Measurements from ENCODE around the gene PLCB1.

The PLCB1 gene

DNA sequence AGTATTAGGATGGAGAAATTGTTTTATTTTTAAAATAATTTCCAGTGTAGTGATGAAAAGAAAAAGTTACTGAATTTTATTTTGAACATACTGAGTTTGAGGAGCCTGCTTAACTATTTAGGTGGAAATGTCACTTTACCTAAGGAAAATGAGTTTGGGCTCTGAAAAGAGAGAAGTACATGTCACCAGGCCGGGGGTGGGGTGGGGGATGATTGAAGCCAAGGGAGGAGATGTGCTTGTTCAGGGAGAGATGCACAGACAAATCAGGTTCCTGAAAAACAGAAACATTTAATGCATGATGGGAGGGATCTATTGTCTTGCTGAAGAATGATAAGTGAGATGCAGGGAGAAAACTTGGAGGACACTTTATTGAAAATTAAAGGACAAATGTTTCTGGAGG is 71.3 kb downstream of the PLCB1 start:
- FAIRE-seq: no peak
- TF ChIP-seq POLR2A (IDR thresholded peaks at IDR 0.05; ENCODE audit: low read depth, low read length) (no peak), POLR2AphosphoS5 (IDR thresholded peaks at IDR 0.05; ENCODE audit: low read depth, low read length) (no peak), TAF1 (IDR thresholded peaks at IDR 0.05; ENCODE audit: borderline replicate concordance, low read depth, low read length) (no peak)

DNA sequence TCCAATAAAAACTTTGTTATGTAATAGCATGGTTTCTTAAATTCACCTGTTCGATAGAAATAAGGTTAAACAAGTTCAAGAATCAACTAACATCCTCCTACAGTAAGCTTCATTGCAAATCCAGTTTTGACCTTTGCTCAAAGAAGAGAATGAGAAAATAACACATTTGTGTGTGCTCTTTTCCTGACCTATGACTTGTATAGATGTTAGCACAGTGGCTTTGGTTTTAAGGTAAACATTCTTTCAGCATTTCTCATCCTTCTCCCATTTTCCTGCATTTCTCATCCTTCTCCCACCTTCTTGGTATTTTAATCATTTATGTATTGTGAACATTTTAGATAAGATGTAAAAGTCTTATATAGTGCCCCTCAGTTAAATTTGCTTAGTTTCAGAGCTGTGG is 73.9 kb downstream of the PLCB1 start:
- DNase-seq (ENCODE audit: insufficient read length) (no peak), FAIRE-seq (no peak)
- TF ChIP-seq POLR2AphosphoS5 (IDR thresholded peaks at IDR 0.05; ENCODE audit: low read depth, low read length): no peak
- TF ChIP-seq TAF1 (IDR thresholded peaks at IDR 0.05; ENCODE audit: borderline replicate concordance, low read depth, low read length): no peak
- TF ChIP-seq POLR2A (IDR thresholded peaks at IDR 0.05; ENCODE audit: low read depth, low read length): no peak

More for the DNA sequence above, 71.3 kb downstream of the PLCB1 start:
- no peak for DNase-seq (ENCODE audit: insufficient read length)

DNA sequence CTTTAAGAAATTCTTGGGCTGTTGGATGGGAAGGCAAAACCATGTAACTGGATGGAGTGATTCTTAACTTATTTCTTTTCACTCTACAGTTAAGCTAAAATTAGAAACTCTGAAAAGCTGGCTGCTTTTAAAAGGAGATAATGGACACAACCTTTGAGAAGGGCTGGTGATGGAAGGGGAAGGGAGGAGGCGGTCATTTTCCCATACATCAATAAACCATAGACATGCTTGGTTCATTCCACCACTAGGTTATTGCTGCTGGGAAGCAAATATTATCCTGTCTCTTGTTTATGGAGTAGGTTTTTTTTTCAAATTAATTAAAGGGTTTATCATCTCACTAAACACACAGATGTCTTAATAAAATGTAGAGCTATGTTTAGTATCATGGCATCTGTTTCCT is 76.2 kb downstream of the PLCB1 start:
- no peak for TF ChIP-seq TAF1 (IDR thresholded peaks at IDR 0.05; ENCODE audit: borderline replicate concordance, low read depth, low read length)
- TF ChIP-seq POLR2AphosphoS5 (IDR thresholded peaks at IDR 0.05; ENCODE audit: low read depth, low read length): no peak
- TF ChIP-seq POLR2A (IDR thresholded peaks at IDR 0.05; ENCODE audit: low read depth, low read length): no peak
- FAIRE-seq (no peak), DNase-seq (ENCODE audit: insufficient read length) (no peak)

DNA sequence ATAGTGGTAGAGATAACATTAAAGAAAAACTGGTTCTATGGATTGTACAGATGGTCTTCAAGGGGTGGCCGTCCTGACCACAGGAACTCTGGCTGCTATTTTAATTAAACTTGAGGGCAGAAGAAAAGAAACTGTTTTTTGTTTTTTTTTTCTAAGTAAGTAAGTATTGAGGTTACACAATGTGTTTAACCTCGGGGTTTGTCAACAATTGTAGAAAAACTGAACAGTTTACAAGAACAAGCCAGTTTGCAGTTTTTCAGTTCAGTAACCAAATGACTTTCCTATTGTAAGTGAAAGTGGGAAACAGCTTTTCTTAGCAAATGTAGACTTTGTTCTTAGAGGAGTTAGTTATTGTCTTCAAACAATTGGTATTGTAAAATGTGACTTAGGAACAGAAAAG is 77.0 kb downstream of the PLCB1 start:
- DNase-seq (ENCODE audit: insufficient read length): no peak
- TF ChIP-seq TAF1 (IDR thresholded peaks at IDR 0.05; ENCODE audit: borderline replicate concordance, low read depth, low read length) (no peak), POLR2AphosphoS5 (IDR thresholded peaks at IDR 0.05; ENCODE audit: low read depth, low read length) (no peak), POLR2A (IDR thresholded peaks at IDR 0.05; ENCODE audit: low read depth, low read length) (no peak)
- no peak for FAIRE-seq

DNA sequence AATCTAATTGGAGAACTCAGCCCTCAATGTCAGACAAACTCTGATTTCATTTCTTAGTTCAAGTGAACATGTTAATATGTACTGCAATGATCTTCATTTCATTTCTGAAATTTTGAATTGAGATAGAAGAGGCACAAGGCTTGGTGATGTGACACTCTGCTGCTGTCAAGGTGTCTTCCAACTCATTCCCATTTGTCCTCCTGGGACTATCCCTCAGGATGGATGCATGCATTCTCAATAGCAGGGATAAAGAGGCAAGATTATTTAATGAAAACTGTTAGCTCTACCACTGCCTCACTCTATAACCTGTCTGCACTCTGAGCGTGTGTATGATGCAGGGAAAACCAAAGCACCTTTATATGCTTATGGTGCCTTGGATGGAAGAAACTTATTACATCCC is 78.7 kb downstream of the PLCB1 start:
- FAIRE-seq (no peak), DNase-seq (ENCODE audit: insufficient read length) (no peak)
- TF ChIP-seq POLR2A (IDR thresholded peaks at IDR 0.05; ENCODE audit: low read depth, low read length): no peak
- TF ChIP-seq TAF1 (IDR thresholded peaks at IDR 0.05; ENCODE audit: borderline replicate concordance, low read depth, low read length): no peak
- TF ChIP-seq POLR2AphosphoS5 (IDR thresholded peaks at IDR 0.05; ENCODE audit: low read depth, low read length): no peak

DNA sequence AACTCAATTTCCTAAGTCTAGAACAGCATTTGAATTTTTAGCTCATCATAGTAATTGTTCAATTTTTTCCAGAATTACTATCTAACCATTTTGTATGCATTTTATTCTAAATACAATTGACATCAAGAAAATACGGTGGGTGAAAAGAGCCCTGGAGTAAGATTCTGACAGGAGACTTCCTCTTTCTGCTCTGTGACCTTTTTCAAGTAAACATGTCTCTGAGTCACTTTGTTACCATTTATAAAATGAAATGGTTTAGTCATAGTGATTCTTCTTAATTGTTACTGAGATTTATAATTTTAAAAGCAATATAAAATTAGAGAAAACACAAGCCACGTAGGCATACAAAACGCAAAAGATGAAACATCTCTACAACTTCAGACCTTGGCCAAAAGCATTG is 80.2 kb downstream of the PLCB1 start:
- TF ChIP-seq POLR2AphosphoS5 (IDR thresholded peaks at IDR 0.05; ENCODE audit: low read depth, low read length) (no peak), TAF1 (IDR thresholded peaks at IDR 0.05; ENCODE audit: borderline replicate concordance, low read depth, low read length) (no peak)
- no peak for DNase-seq (ENCODE audit: insufficient read length)
- no peak for FAIRE-seq

DNA sequence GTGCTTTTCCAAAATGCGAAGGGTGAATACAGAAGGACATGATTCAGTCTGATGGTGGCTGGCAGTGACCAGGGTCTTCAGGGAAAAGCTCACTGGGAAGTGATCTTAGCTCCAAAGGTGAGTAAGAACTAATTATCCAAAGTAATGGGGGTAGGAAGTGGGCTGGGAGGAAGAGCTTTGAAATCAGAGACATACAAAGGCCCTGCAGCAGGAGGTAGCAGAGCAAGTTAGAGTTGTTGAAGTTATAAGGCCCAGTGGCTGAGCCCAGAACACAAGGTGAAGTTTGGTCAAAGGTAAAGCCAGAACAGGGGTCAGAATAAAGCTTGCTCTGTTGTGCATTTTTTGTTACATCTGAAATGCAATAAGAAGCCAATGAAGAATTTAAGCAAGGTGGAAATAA is 81.2 kb downstream of the PLCB1 start:
- FAIRE-seq (no peak), DNase-seq (ENCODE audit: insufficient read length) (no peak)
- no peak for TF ChIP-seq TAF1 (IDR thresholded peaks at IDR 0.05; ENCODE audit: borderline replicate concordance, low read depth, low read length)
- TF ChIP-seq POLR2AphosphoS5 (IDR thresholded peaks at IDR 0.05; ENCODE audit: low read depth, low read length): no peak
- TF ChIP-seq POLR2A (IDR thresholded peaks at IDR 0.05; ENCODE audit: low read depth, low read length): no peak

DNA sequence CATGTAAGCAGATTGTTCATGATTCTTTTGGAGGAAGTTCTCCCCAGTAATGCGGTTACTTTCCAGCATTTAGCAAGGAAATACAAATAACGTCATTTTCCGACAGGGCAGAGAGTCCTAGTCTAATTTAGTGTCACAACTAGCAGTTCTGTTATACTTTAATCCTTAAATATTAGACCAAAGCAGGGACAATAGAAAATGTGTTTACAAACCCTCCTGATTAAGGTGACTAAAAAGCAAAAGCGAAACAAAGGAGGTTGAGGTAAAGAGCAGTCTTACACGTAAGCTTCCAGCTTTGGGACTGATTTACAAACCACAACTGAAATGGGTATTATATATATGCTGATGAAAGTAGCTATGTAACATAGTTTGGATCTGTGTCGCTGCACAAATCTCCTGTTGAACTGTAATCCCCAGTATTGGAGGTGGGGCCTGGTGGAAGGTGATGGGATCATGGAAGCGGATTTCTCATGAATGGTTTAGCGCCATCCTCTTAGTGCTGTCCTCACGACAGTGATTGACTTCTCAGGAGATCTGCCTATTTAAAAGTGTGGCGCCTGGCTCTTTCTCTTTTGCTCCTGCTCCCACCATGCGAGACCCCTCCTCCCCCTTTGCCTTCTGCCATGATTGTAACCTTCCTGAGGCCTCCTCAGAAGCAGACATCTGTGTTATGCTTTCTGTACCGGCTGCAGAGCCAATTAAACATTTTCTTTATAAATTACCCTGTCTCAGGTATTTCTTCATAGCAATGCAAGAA is 81.9 kb downstream of the PLCB1 start:
- no peak for TF ChIP-seq POLR2AphosphoS5 (IDR thresholded peaks at IDR 0.05; ENCODE audit: low read depth, low read length)
- TF ChIP-seq POLR2A (IDR thresholded peaks at IDR 0.05; ENCODE audit: low read depth, low read length): no peak
- TF ChIP-seq TAF1 (IDR thresholded peaks at IDR 0.05; ENCODE audit: borderline replicate concordance, low read depth, low read length): no peak
- no peak for DNase-seq (ENCODE audit: insufficient read length)
- peak; percentile 61 for FAIRE-seq

DNA sequence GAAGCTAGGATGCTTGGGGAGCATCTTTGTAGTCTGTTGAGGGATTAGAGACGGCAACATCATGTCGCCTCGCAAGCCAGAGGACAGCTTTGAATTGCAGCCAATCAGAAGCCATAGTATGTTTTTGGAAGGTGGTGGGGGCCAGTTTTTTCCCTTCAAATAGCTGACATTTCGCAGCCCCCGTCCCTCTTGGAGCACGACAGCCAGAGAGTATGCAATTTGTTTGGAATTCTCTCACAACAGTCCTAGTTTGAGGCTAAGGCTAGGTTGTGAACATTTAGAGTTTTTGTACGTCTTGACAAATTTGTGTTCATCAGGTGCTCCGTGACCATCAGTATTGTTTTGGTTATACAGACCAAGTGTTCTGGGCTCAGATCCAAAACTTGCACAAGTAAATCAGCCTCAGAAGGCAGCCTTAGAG is 83.3 kb downstream of the PLCB1 start:
- DNase-seq (ENCODE audit: insufficient read length): no peak
- no peak for FAIRE-seq

DNA sequence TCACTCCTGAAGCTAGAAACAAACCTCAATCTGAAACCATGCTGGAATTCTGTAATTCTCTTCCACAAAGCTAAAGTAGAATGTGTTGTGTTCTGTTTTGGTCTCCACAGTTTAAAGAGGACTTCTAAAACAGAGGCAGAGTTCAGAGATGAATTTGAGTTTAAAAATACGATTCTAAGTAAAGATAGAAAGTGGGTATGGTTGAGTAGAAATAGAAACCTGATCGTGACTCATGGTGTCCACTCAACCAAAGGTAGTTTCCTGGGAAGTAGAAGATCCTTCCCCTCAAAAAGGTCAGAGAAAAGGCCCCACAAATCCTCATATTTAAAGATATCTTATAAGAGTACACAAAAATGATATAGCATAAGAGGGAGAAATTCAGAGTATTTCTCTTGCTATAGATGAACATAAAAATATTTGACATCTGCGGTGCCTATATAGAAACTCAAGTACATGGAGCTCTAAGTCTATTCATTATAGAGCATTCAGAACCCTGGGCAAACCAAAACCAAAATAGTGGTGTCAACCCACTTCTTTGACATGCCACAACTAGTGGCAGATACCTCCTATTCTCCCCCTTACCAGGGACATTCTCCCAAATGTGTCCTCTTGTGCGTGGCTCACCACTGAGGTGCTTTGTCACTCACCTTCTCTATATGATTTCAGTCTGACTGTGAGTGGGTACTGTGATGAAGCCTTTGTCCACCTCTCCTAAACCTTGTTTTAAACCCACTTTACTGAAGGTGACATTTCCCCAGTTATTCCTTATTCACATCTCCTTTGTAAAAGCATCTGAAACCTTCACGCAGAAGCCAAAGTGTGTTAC is 84.5 kb downstream of the PLCB1 start:
- FAIRE-seq (peak; percentile 77), DNase-seq (ENCODE audit: insufficient read length) (no peak)
- no peak for TF ChIP-seq POLR2AphosphoS5 (IDR thresholded peaks at IDR 0.05; ENCODE audit: low read depth, low read length)
- TF ChIP-seq TAF1 (IDR thresholded peaks at IDR 0.05; ENCODE audit: borderline replicate concordance, low read depth, low read length): no peak
- TF ChIP-seq POLR2A (IDR thresholded peaks at IDR 0.05; ENCODE audit: low read depth, low read length): no peak

More for the DNA sequence above, 83.3 kb downstream of the PLCB1 start:
- TF ChIP-seq TAF1 (IDR thresholded peaks at IDR 0.05; ENCODE audit: borderline replicate concordance, low read depth, low read length) (no peak), POLR2A (IDR thresholded peaks at IDR 0.05; ENCODE audit: low read depth, low read length) (no peak), POLR2AphosphoS5 (IDR thresholded peaks at IDR 0.05; ENCODE audit: low read depth, low read length) (no peak)

DNA sequence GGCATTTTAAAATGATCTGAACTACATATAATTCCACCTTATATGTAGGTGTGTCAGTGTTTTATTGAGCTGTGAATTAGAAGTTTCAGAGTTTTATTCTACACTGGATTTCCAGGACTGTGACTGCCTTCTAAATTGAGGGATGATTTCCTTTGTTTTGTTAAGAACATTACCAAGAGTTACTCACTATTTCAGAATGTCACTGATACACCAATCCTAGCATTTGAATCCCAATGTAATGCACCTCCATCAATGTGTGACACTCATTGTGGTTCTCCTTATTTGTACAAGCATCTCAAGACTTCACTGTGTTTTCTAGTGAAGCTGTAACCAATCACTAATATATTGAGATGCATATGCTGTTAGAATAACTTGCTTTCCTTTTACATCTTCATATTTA is 86.8 kb downstream of the PLCB1 start:
- TF ChIP-seq POLR2AphosphoS5 (IDR thresholded peaks at IDR 0.05; ENCODE audit: low read depth, low read length) (no peak), TAF1 (IDR thresholded peaks at IDR 0.05; ENCODE audit: borderline replicate concordance, low read depth, low read length) (no peak), POLR2A (IDR thresholded peaks at IDR 0.05; ENCODE audit: low read depth, low read length) (no peak)
- DNase-seq (ENCODE audit: insufficient read length) (no peak), FAIRE-seq (no peak)

DNA sequence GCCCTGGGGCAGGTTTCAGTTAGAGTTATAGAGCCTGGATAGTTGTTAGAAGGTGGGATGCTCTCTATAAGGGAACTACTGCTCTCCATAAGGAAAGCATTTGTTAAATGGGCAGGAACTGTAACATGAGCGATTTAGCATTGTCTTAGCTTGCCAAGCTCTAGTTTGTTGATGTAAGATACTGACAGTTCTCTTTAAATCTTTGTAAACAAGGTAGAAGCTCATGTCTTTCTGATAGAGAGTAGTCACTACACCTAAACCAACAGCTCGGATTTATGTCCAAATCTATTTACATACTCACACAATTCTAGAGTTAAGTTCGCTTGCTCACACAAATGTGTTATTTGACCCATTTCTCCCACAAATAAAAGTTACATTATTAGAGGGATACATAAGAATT is 87.3 kb downstream of the PLCB1 start:
- TF ChIP-seq POLR2A (IDR thresholded peaks at IDR 0.05; ENCODE audit: low read depth, low read length) (no peak), TAF1 (IDR thresholded peaks at IDR 0.05; ENCODE audit: borderline replicate concordance, low read depth, low read length) (no peak), POLR2AphosphoS5 (IDR thresholded peaks at IDR 0.05; ENCODE audit: low read depth, low read length) (no peak)

More for the DNA sequence above, 87.3 kb downstream of the PLCB1 start:
- no peak for FAIRE-seq
- no peak for DNase-seq (ENCODE audit: insufficient read length)
